Measurements from ENCODE around the gene GRIK5. TPM values are rescaled to one million over a fixed set of nuclear protein-coding genes. Genes with fewer than 3 reads are reported as not detected.
A peak's percentile ranks its signal among the peaks of the same experiment; 100 is the strongest.

The GRIK5 gene
- total RNA-seq, 1 donor from 2014 or later: 3.8 TPM

DNA sequence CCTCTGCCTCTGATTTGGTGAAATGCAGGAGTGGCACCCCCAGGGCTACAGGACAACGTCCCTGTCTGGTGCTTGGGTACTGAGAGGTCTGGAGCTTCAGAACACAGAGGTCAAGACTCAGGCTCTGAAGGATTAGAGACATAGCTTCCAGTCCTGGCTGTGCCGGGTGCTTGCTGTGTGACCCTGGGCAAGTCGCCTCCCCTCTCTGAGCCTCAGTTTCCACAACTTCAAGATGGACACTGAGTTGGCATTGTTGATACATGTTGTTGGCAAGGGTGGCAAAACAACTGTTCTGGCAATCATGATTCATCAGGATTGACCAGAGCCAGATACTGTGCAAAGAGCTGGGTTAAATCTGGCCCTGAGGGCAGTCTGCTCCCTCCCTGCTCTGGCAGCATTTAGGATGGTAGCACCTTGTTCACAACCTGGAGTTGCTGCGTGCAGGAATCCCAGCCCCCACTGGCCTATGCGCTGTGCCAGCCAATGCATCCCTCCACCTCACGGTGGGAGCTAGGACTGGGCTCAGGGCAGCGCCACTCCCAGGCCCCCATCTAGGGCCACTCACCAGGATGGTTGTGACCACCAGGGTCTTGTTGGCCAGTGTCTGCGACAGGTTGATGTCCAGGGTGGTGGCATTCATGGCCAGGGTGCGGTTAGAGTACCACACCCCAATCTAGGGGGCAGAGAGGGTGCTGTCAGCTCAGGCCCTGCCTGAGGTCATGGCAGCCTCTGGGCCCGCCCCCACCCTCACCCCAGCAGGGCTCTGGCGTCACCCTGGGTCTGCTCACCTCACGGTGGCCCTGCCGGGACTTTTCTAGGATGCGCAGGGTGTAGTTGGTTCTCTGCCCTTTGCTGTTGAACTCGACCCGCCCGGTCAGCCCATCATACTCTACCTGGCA is 16.7 kb downstream of the GRIK5 start:
- Mint-ChIP-seq H3K27me3 (ENCODE audit: low read depth) (no peaks in the 10 kb centered on the region), H3K9me3 (no peaks in the 10 kb centered on the region), H3K27ac (ENCODE audit: unreplicated experiment) (no peak overlapping the region), H3K4me1 (peaks cover 8% of the 10 kb centered on the region), H3K4me3 (no peak overlapping the region), H3K36me3 (ENCODE audit: low read depth) (no peaks in the 10 kb centered on the region)
- TF ChIP-seq, protein P1, sequence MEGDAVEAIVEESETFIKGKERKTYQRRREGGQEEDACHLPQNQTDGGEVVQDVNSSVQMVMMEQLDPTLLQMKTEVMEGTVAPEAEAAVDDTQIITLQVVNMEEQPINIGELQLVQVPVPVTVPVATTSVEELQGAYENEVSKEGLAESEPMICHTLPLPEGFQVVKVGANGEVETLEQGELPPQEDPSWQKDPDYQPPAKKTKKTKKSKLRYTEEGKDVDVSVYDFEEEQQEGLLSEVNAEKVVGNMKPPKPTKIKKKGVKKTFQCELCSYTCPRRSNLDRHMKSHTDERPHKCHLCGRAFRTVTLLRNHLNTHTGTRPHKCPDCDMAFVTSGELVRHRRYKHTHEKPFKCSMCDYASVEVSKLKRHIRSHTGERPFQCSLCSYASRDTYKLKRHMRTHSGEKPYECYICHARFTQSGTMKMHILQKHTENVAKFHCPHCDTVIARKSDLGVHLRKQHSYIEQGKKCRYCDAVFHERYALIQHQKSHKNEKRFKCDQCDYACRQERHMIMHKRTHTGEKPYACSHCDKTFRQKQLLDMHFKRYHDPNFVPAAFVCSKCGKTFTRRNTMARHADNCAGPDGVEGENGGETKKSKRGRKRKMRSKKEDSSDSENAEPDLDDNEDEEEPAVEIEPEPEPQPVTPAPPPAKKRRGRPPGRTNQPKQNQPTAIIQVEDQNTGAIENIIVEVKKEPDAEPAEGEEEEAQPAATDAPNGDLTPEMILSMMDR (conservative IDR thresholded peaks at IDR 0.05): no peak
- DNase-seq (ENCODE audit: low read depth, low spot score): no peak

DNA sequence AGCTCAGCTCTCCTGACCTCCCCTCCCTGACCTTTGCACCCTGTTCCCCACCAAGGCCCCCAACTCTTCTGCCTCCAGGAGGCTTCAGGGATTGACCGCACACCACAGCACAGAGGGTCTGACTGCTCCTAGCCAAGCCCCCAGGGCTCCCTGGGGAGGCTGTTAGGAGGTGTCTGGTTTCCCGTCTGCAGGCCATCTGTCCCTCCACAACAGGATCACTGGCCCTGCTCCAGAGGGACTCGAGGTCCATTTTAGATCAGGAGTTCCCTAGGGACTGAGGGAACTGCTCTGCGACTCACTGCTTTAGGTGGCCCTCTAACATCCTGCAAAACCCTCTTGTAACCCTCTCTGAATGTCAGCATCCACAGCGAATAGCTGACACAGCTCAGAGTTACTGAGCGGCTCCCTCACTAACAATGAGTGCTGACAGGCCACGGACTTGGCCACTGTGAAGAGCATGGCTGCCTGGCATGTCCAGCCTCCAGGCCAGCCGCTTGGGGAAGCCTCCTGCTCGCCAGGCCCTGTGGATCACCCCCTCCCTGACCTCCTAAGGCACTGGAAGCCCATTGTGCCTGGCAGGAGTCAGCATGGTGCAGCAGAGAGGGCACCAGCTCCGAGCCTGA is 17.7 kb downstream of the GRIK5 start:
- Mint-ChIP-seq H3K27ac (ENCODE audit: unreplicated experiment) (no peak overlapping the region), H3K36me3 (ENCODE audit: low read depth) (no peaks in the 10 kb centered on the region), H3K27me3 (ENCODE audit: low read depth) (no peaks in the 10 kb centered on the region), H3K4me3 (no peak overlapping the region), H3K9me3 (no peaks in the 10 kb centered on the region), H3K4me1 (peaks cover 8% of the 10 kb centered on the region)
- TF ChIP-seq, protein P1 (conservative IDR thresholded peaks at IDR 0.05): no peak
- DNase-seq (ENCODE audit: low read depth, low spot score): no peak

GRCh38 chr19:42051166-42052115 is 18.6 kb downstream of the GRIK5 start:
- peaks cover 8% of the 10 kb centered on the region for H3K4me1 Mint-ChIP-seq
- no peaks in the 10 kb centered on the region for H3K27me3 Mint-ChIP-seq (ENCODE audit: low read depth)
- no peaks in the 10 kb centered on the region for H3K36me3 Mint-ChIP-seq (ENCODE audit: low read depth)
- peak overlapping the region; percentile 86 for H3K27ac Mint-ChIP-seq (ENCODE audit: unreplicated experiment)
- no peaks in the 10 kb centered on the region for H3K9me3 Mint-ChIP-seq
- H3K4me3 Mint-ChIP-seq: no peak overlapping the region
- DNase-seq (ENCODE audit: low read depth, low spot score): no peak
- TF ChIP-seq, protein P1 (conservative IDR thresholded peaks at IDR 0.05): no peak

DNA sequence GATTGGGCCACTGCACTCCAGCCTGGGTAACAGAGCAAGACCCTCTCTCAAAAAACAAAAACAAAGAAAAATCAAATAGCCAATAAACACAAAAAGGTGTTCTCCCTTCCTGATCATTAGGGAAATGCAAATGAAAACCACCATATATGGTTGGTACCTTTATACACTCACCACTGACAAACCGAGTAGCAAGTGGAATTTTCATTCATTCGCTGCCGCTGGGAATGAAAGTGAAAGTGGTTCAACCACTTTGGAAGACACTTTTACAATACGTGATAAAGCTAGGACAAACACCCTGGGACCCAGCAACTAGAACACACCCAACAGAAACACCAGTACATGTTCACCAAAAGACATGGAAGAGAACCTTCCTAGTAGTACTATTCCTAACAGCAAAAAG is 21.0 kb downstream of the GRIK5 start:
- no peaks in the 10 kb centered on the region for H3K36me3 Mint-ChIP-seq (ENCODE audit: low read depth)
- H3K27me3 Mint-ChIP-seq (ENCODE audit: low read depth): no peaks in the 10 kb centered on the region
- H3K27ac Mint-ChIP-seq (ENCODE audit: unreplicated experiment): no peak overlapping the region
- no peak for DNase-seq (ENCODE audit: low read depth, low spot score)
- no peak overlapping the region for H3K4me3 Mint-ChIP-seq
- peaks cover 8% of the 10 kb centered on the region for H3K4me1 Mint-ChIP-seq
- TF ChIP-seq, protein P1 (conservative IDR thresholded peaks at IDR 0.05): no peak
- H3K9me3 Mint-ChIP-seq: no peaks in the 10 kb centered on the region

DNA sequence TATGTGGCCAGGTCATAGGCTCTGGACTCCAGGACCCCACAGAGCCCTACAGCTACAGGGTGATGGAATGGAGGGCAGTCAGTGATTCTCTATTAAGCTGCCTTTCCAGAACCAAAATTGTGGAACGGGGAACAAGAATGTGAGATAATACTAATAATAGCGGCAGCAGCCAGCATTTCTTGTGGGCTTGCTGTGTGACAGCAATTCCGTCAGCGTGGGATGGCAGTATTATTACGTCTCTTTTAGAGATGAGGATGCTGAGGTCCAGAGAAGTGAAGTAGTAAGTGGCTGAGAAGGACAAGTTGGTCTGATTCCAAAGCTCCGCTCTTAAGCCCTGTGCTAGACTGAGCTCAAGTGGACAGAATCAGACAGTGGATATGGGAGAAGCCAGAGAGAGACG is 24.4 kb downstream of the GRIK5 start:
- Mint-ChIP-seq H3K4me3 (no peak overlapping the region), H3K27ac (ENCODE audit: unreplicated experiment) (no peak overlapping the region), H3K9me3 (no peaks in the 10 kb centered on the region), H3K36me3 (ENCODE audit: low read depth) (no peaks in the 10 kb centered on the region), H3K27me3 (ENCODE audit: low read depth) (no peaks in the 10 kb centered on the region), H3K4me1 (no peaks in the 10 kb centered on the region)
- TF ChIP-seq, protein P1 (conservative IDR thresholded peaks at IDR 0.05): no peak
- DNase-seq (ENCODE audit: low read depth, low spot score): no peak

All from neural crest cell (in vitro differentiated cells).